CD8-positive, alpha-beta memory T cell (primary cell): ENCODE results near the gene TP53I11. TPM values are rescaled to one million over a fixed set of nuclear protein-coding genes. Genes with fewer than 3 reads are reported as not detected.

Source experiments
- CTCF ChIA-PET: fragments of 350-600 bp; sonication (Branson Sonifier 250); formaldehyde crosslinking; loops from one replicate; lab custom pipeline; 2021; ENCODE audit warnings: antibody characterized with exemption; lab: Charles Lee
- POLR2A ChIA-PET: fragments of 350-600 bp; sonication (Branson Sonifier 250); formaldehyde crosslinking; loops from one replicate; lab custom pipeline; 2021; ENCODE audit warnings: antibody characterized with exemption; lab: Charles Lee
- DNase-seq, 5 donors: peaks; one replicate each; pipeline versions ENCODE4 v3.0.0 to v3.0.0-alpha.2; 2020 to 2022; ENCODE audit warnings: mixed read lengths in 1 of 5
- H3K27ac ChIP-seq: one replicate; pipeline ENCODE4 v1.7.0; 2013; ENCODE audit warnings: low read depth, mild to moderate bottlenecking, low read length, moderate library complexity
- H3K27me3 ChIP-seq: 2 replicates; pipeline ENCODE4 v1.7.0; 2013; ENCODE audit warnings: low read length, mild to moderate bottlenecking; ENCODE audit not compliant: insufficient read depth, poor library complexity, severe bottlenecking
- H3K36me3 ChIP-seq: 2 replicates; pipeline ENCODE4 v1.7.0; 2013; ENCODE audit warnings: mild to moderate bottlenecking, low read length, moderate library complexity; ENCODE audit not compliant: insufficient read depth
- H3K4me1 ChIP-seq: 2 replicates; pipeline ENCODE4 v1.7.0; 2013; ENCODE audit warnings: mild to moderate bottlenecking, low read length, moderate library complexity; ENCODE audit not compliant: insufficient read depth
- H3K4me3 ChIP-seq: 2 replicates; pipeline ENCODE4 v1.7.0; 2013; ENCODE audit warnings: mild to moderate bottlenecking, low read length
- H3K9me3 ChIP-seq: 2 replicates; pipeline ENCODE4 v1.7.0; 2013; ENCODE audit warnings: mild to moderate bottlenecking, low read length
- H3K27ac Mint-ChIP-seq, 8 donors: one replicate each; pipeline ENCODE4 v1.8.0; 2020 to 2021; ENCODE audit warnings: mixed read lengths in 8 of 8, mild to moderate bottlenecking in 6 of 8, inconsistent platforms in 3 of 8, moderate library complexity in 3 of 8
- H3K27me3 Mint-ChIP-seq, 2 donors: one replicate each; pipeline ENCODE4 v1.8.0; 2020 to 2021; ENCODE audit warnings: mixed read lengths in 2 of 2, mild to moderate bottlenecking in 1 of 2, moderate library complexity in 1 of 2
- H3K36me3 Mint-ChIP-seq, 3 donors: one replicate each; pipeline ENCODE4 v1.8.0; 2020 to 2021; ENCODE audit warnings: mixed read lengths in 3 of 3, inconsistent platforms in 1 of 3, mild to moderate bottlenecking in 1 of 3
- H3K4me1 Mint-ChIP-seq, 3 donors: one replicate each; pipeline ENCODE4 v1.8.0; 2020 to 2021; ENCODE audit warnings: mixed read lengths in 3 of 3, inconsistent platforms in 1 of 3, mild to moderate bottlenecking in 1 of 3
- H3K4me3 Mint-ChIP-seq, 7 donors: one replicate each; pipeline ENCODE4 v1.8.0; 2020 to 2021; ENCODE audit warnings: mixed read lengths in 7 of 7, mild to moderate bottlenecking in 6 of 7, moderate library complexity in 4 of 7, inconsistent platforms in 2 of 7
- H3K9me3 Mint-ChIP-seq, 5 donors: one replicate each; pipeline ENCODE4 v1.8.0; 2020 to 2022; ENCODE audit warnings: mixed read lengths in 5 of 5, mild to moderate bottlenecking in 3 of 5, moderate library complexity in 2 of 5, inconsistent platforms in 1 of 5
- polyA plus RNA-seq: library from polyadenylated mRNA; unstranded; fragments of 300-500 nt; fragmentation: Illumina TruSeq; gene quantifications from one replicate; pipeline ENCODE4 v1.2.3, GENCODE V29; 2021
- total RNA-seq, 2 experiments: library from RNA; stranded (reverse); gene quantifications; one replicate each; pipeline ENCODE4 v1.2.3, GENCODE V29; 2021

Gene TP53I11
- total and polyA plus RNA-seq, 3 experiments from 2014 or later, result 16.9 to 32.1 (median 18.1) TPM

- no peak overlapping the region for H3K27ac ChIP-seq
- Mint-ChIP-seq H3K4me1 (peaks cover 5 to 11% (median 8%) of the 10 kb centered on the region in 3 donors), H3K27me3 (peaks cover 0 to 3% of the 10 kb centered on the region in 2 donors), H3K27ac (peak overlapping the region in 1 of 8 donors; percentile 38), H3K4me3 (no peak overlapping the region), H3K36me3 (no peaks in the 10 kb centered on the region), H3K9me3 (no peaks in the 10 kb centered on the region)
- no peaks in the 10 kb centered on the region for H3K27me3 ChIP-seq
- H3K9me3 ChIP-seq, result no peaks in the 10 kb centered on the region
- H3K4me1 ChIP-seq, result no peaks in the 10 kb centered on the region
- DNase-seq, result no peak
- POLR2A ChIA-PET, result no interaction called here
- H3K4me3 ChIP-seq, result no peak overlapping the region
- CTCF ChIA-PET, result no interaction called here
- no peaks in the 10 kb centered on the region for H3K36me3 ChIP-seq
Observed at GRCh38 chr11:44992181-44992582, 41.5 kb upstream of the TP53I11 start.

- no peak for DNase-seq
- Mint-ChIP-seq H3K9me3 (no peaks in the 10 kb centered on the region), H3K27me3 (peaks cover 0 to 5% of the 10 kb centered on the region in 2 donors), H3K36me3 (no peaks in the 10 kb centered on the region), H3K4me1 (peaks cover 6 to 13% (median 8%) of the 10 kb centered on the region in 3 donors), H3K27ac (peak overlapping the region in 2 of 8 donors; percentile 18 to 56), H3K4me3 (no peak overlapping the region)
- POLR2A ChIA-PET, result no interaction called here
- CTCF ChIA-PET, result no interaction called here
- no peak overlapping the region for H3K27ac ChIP-seq
- H3K9me3 ChIP-seq, result no peaks in the 10 kb centered on the region
- no peaks in the 10 kb centered on the region for H3K4me1 ChIP-seq
- no peaks in the 10 kb centered on the region for H3K36me3 ChIP-seq
- H3K4me3 ChIP-seq, result no peak overlapping the region
- no peaks in the 10 kb centered on the region for H3K27me3 ChIP-seq
Observed at GRCh38 chr11:44990665-44991064, 40.0 kb upstream of the TP53I11 start.

- Histone ChIP-seq H3K27ac (no peak overlapping the region), H3K27me3 (no peaks in the 10 kb centered on the region), H3K4me3 (no peak overlapping the region), H3K36me3 (no peaks in the 10 kb centered on the region), H3K4me1 (no peaks in the 10 kb centered on the region), H3K9me3 (no peaks in the 10 kb centered on the region)
- Mint-ChIP-seq H3K36me3 (no peaks in the 10 kb centered on the region), H3K9me3 (no peaks in the 10 kb centered on the region), H3K27ac (peak overlapping the region in 1 of 8 donors; percentile 75), H3K4me1 (peaks cover 6 to 13% (median 8%) of the 10 kb centered on the region in 3 donors), H3K4me3 (no peak overlapping the region), H3K27me3 (peaks cover 0 to 1% of the 10 kb centered on the region in 2 donors)
- DNase-seq, result no peak
- POLR2A ChIA-PET, result no interaction called here
- CTCF ChIA-PET, result no interaction called here
Observed at GRCh38 chr11:44989831-44990566, 39.3 kb upstream of the TP53I11 start.

- no peak overlapping the region for H3K4me3 ChIP-seq
- H3K9me3 Mint-ChIP-seq, result no peaks in the 10 kb centered on the region
- H3K36me3 ChIP-seq, result no peaks in the 10 kb centered on the region
- H3K27me3 ChIP-seq, result no peaks in the 10 kb centered on the region
- DNase-seq, result no peak
- no peaks in the 10 kb centered on the region for H3K36me3 Mint-ChIP-seq
- POLR2A ChIA-PET, result no interaction called here
- H3K9me3 ChIP-seq, result no peaks in the 10 kb centered on the region
- CTCF ChIA-PET, result interaction anchor here (1.2 to 1.3 kb wide), 2 partner anchors 8 to 53 kb away, joined by 3 read pairs; no protein-coding TSS in a partner anchor
- peaks cover 6 to 14% (median 8%) of the 10 kb centered on the region in 3 donors for H3K4me1 Mint-ChIP-seq
- H3K4me3 Mint-ChIP-seq, result no peak overlapping the region
- H3K27me3 Mint-ChIP-seq, result peaks cover 0 to 1% of the 10 kb centered on the region in 2 donors
- H3K27ac Mint-ChIP-seq, result peak overlapping the region in 1 of 8 donors; percentile 75
- no peak overlapping the region for H3K27ac ChIP-seq
- no peaks in the 10 kb centered on the region for H3K4me1 ChIP-seq
Observed at GRCh38 chr11:44988981-44989635, 38.4 kb upstream of the TP53I11 start.

GRCh38 chr11:44988111-44988510, 37.4 kb upstream of the TP53I11 start:
- Histone ChIP-seq H3K4me1 (no peaks in the 10 kb centered on the region), H3K27me3 (no peaks in the 10 kb centered on the region), H3K36me3 (no peaks in the 10 kb centered on the region), H3K4me3 (no peak overlapping the region), H3K9me3 (no peaks in the 10 kb centered on the region), H3K27ac (no peak overlapping the region)
- ChIA-PET CTCF (interaction anchor here (1.2 to 1.3 kb wide), 2 partner anchors 9 to 52 kb away, joined by 3 read pairs; no protein-coding TSS in a partner anchor), POLR2A (no interaction called here)
- DNase-seq, result no peak
- H3K27me3 Mint-ChIP-seq, result peaks cover 0 to 1% of the 10 kb centered on the region in 2 donors
- no peak overlapping the region for H3K27ac Mint-ChIP-seq
- H3K36me3 Mint-ChIP-seq, result no peaks in the 10 kb centered on the region
- peaks cover 12 to 21% (median 18%) of the 10 kb centered on the region in 3 donors for H3K4me1 Mint-ChIP-seq
- H3K9me3 Mint-ChIP-seq, result no peaks in the 10 kb centered on the region
- H3K4me3 Mint-ChIP-seq, result no peak overlapping the region

- Histone ChIP-seq H3K27ac (no peak overlapping the region), H3K9me3 (no peaks in the 10 kb centered on the region), H3K27me3 (no peaks in the 10 kb centered on the region), H3K4me1 (no peaks in the 10 kb centered on the region), H3K4me3 (no peak overlapping the region), H3K36me3 (no peaks in the 10 kb centered on the region)
- no peak overlapping the region for H3K4me3 Mint-ChIP-seq
- peaks cover 0 to 1% of the 10 kb centered on the region in 2 donors for H3K27me3 Mint-ChIP-seq
- POLR2A ChIA-PET, result no interaction called here
- CTCF ChIA-PET, result no interaction called here
- no peaks in the 10 kb centered on the region for H3K36me3 Mint-ChIP-seq
- H3K4me1 Mint-ChIP-seq, result peaks cover 8 to 15% (median 13%) of the 10 kb centered on the region in 3 donors
- H3K9me3 Mint-ChIP-seq, result no peaks in the 10 kb centered on the region
- no peak overlapping the region for H3K27ac Mint-ChIP-seq
- no peak for DNase-seq
Observed at GRCh38 chr11:44987506-44987905, 36.8 kb upstream of the TP53I11 start.

- Histone ChIP-seq H3K36me3 (no peaks in the 10 kb centered on the region), H3K4me3 (no peak overlapping the region), H3K4me1 (peaks cover 2% of the 10 kb centered on the region), H3K9me3 (no peaks in the 10 kb centered on the region), H3K27ac (no peak overlapping the region), H3K27me3 (no peaks in the 10 kb centered on the region)
- POLR2A ChIA-PET, result no interaction called here
- Mint-ChIP-seq H3K27me3 (peaks cover 0 to 1% of the 10 kb centered on the region in 2 donors), H3K36me3 (no peaks in the 10 kb centered on the region), H3K4me1 (peaks cover 14 to 20% (median 19%) of the 10 kb centered on the region in 3 donors), H3K27ac (no peak overlapping the region), H3K9me3 (no peaks in the 10 kb centered on the region), H3K4me3 (no peak overlapping the region)
- CTCF ChIA-PET, result no interaction called here
- no peak for DNase-seq
Observed at GRCh38 chr11:44986315-44986714, 35.6 kb upstream of the TP53I11 start.

- H3K9me3 ChIP-seq, result no peaks in the 10 kb centered on the region
- peaks cover 8% of the 10 kb centered on the region for H3K4me1 ChIP-seq
- Mint-ChIP-seq H3K4me3 (no peak overlapping the region), H3K4me1 (peaks cover 19 to 20% (median 19%) of the 10 kb centered on the region in 3 donors), H3K27ac (no peak overlapping the region), H3K27me3 (peaks cover 0 to 1% of the 10 kb centered on the region in 2 donors), H3K36me3 (no peaks in the 10 kb centered on the region), H3K9me3 (no peaks in the 10 kb centered on the region)
- CTCF ChIA-PET, result no interaction called here
- POLR2A ChIA-PET, result no interaction called here
- H3K36me3 ChIP-seq, result no peaks in the 10 kb centered on the region
- no peak overlapping the region for H3K27ac ChIP-seq
- no peaks in the 10 kb centered on the region for H3K27me3 ChIP-seq
- no peak overlapping the region for H3K4me3 ChIP-seq
- DNase-seq, result no peak
Observed at GRCh38 chr11:44985721-44986120, 35.0 kb upstream of the TP53I11 start.
